Activated naive CD8-positive, alpha-beta T cell treated with anti-CD3 and anti-CD28 coated beads for 36 hours (primary cell): ENCODE data around the gene C13orf46. TPM values are rescaled to one million over a fixed set of nuclear protein-coding genes. Genes with fewer than 3 reads are reported as not detected.

Source experiments
- DNase-seq: peaks from one replicate; pipeline ENCODE4 v3.0.0; 2021
- H3K27ac Mint-ChIP-seq: one replicate; pipeline ENCODE4 v1.8.0; 2022; ENCODE audit warnings: mild to moderate bottlenecking, moderate library complexity, mixed read lengths
- H3K27me3 Mint-ChIP-seq: one replicate; pipeline ENCODE4 v1.8.0; 2022; ENCODE audit warnings: mild to moderate bottlenecking, mixed read lengths
- H3K36me3 Mint-ChIP-seq: one replicate; pipeline ENCODE4 v1.8.0; 2021; ENCODE audit warnings: mild to moderate bottlenecking, mixed read lengths
- H3K4me1 Mint-ChIP-seq: one replicate; pipeline ENCODE4 v1.8.0; 2021; ENCODE audit warnings: mixed read lengths
- H3K4me3 Mint-ChIP-seq: one replicate; pipeline ENCODE4 v1.8.0; 2022; ENCODE audit warnings: mild to moderate bottlenecking, moderate library complexity, mixed read lengths
- H3K9me3 Mint-ChIP-seq: one replicate; pipeline ENCODE4 v1.8.0; 2022; ENCODE audit warnings: mixed read lengths
- total RNA-seq, 2 experiments: library from RNA; stranded (reverse); gene quantifications; one replicate each; pipeline ENCODE4 v1.2.3, GENCODE V29; 2021

The C13orf46 gene
- total RNA-seq, 2 experiments from 2014 or later, result 0.96 to 0.99 TPM

- Mint-ChIP-seq H3K36me3 (peaks cover 6% of the 10 kb centered on the region), H3K9me3 (no peaks in the 10 kb centered on the region), H3K4me3 (no peak overlapping the region), H3K27ac (no peak overlapping the region), H3K4me1 (no peaks in the 10 kb centered on the region), H3K27me3 (no peaks in the 10 kb centered on the region)
- DNase-seq, result no peak
Measured at GRCh38 chr13:113972451-113973217, 1.2 kb downstream of the C13orf46 start.

- no peaks in the 10 kb centered on the region for H3K27me3 Mint-ChIP-seq
- no peak overlapping the region for H3K27ac Mint-ChIP-seq
- no peak overlapping the region for H3K4me3 Mint-ChIP-seq
- H3K4me1 Mint-ChIP-seq, result no peaks in the 10 kb centered on the region
- peaks cover 3% of the 10 kb centered on the region for H3K36me3 Mint-ChIP-seq
- no peaks in the 10 kb centered on the region for H3K9me3 Mint-ChIP-seq
- DNase-seq, result no peak
Measured at GRCh38 chr13:113971471-113972231, 2.2 kb downstream of the C13orf46 start.

GRCh38 chr13:113970810-113971470 lies 2.9 kb downstream of the C13orf46 start:
- Mint-ChIP-seq H3K27ac (no peak overlapping the region), H3K36me3 (peaks cover 3% of the 10 kb centered on the region), H3K4me3 (no peak overlapping the region), H3K9me3 (no peaks in the 10 kb centered on the region), H3K4me1 (no peaks in the 10 kb centered on the region), H3K27me3 (no peaks in the 10 kb centered on the region)
- DNase-seq, result no peak

- H3K27me3 Mint-ChIP-seq, result no peaks in the 10 kb centered on the region
- no peaks in the 10 kb centered on the region for H3K36me3 Mint-ChIP-seq
- no peak for DNase-seq
- no peaks in the 10 kb centered on the region for H3K9me3 Mint-ChIP-seq
- H3K27ac Mint-ChIP-seq, result no peak overlapping the region
- H3K4me3 Mint-ChIP-seq, result no peak overlapping the region
- H3K4me1 Mint-ChIP-seq, result no peaks in the 10 kb centered on the region
Measured at GRCh38 chr13:113969973-113970611, 3.8 kb downstream of the C13orf46 start.

GRCh38 chr13:113969311-113969972 lies 4.4 kb downstream of the C13orf46 start:
- Mint-ChIP-seq H3K36me3 (no peaks in the 10 kb centered on the region), H3K27me3 (no peaks in the 10 kb centered on the region), H3K4me1 (no peaks in the 10 kb centered on the region), H3K4me3 (no peak overlapping the region), H3K9me3 (no peaks in the 10 kb centered on the region), H3K27ac (no peak overlapping the region)
- DNase-seq, result no peak

- no peak overlapping the region for H3K4me3 Mint-ChIP-seq
- no peaks in the 10 kb centered on the region for H3K4me1 Mint-ChIP-seq
- H3K9me3 Mint-ChIP-seq, result no peaks in the 10 kb centered on the region
- no peaks in the 10 kb centered on the region for H3K36me3 Mint-ChIP-seq
- H3K27ac Mint-ChIP-seq, result no peak overlapping the region
- H3K27me3 Mint-ChIP-seq, result no peaks in the 10 kb centered on the region
- no peak for DNase-seq
Measured at GRCh38 chr13:113968463-113969310, 5.2 kb downstream of the C13orf46 start.

- H3K9me3 Mint-ChIP-seq, result no peaks in the 10 kb centered on the region
- DNase-seq, result no peak
- H3K4me3 Mint-ChIP-seq, result no peak overlapping the region
- H3K27ac Mint-ChIP-seq, result no peak overlapping the region
- no peaks in the 10 kb centered on the region for H3K36me3 Mint-ChIP-seq
- no peaks in the 10 kb centered on the region for H3K27me3 Mint-ChIP-seq
- H3K4me1 Mint-ChIP-seq, result no peaks in the 10 kb centered on the region
Measured at GRCh38 chr13:113967729-113968462, 6.0 kb downstream of the C13orf46 start.

GRCh38 chr13:113967206-113967720 lies 6.6 kb downstream of the C13orf46 start:
- H3K27ac Mint-ChIP-seq, result no peak overlapping the region
- no peaks in the 10 kb centered on the region for H3K36me3 Mint-ChIP-seq
- DNase-seq, result no peak
- H3K4me1 Mint-ChIP-seq, result no peaks in the 10 kb centered on the region
- no peaks in the 10 kb centered on the region for H3K27me3 Mint-ChIP-seq
- H3K4me3 Mint-ChIP-seq, result no peak overlapping the region
- H3K9me3 Mint-ChIP-seq, result no peaks in the 10 kb centered on the region

GRCh38 chr13:113965968-113966884 lies 7.7 kb downstream of the C13orf46 start:
- no peaks in the 10 kb centered on the region for H3K9me3 Mint-ChIP-seq
- no peak overlapping the region for H3K27ac Mint-ChIP-seq
- no peak overlapping the region for H3K4me3 Mint-ChIP-seq
- H3K4me1 Mint-ChIP-seq, result no peaks in the 10 kb centered on the region
- DNase-seq, result no peak
- peaks cover 1% of the 10 kb centered on the region for H3K36me3 Mint-ChIP-seq
- H3K27me3 Mint-ChIP-seq, result no peaks in the 10 kb centered on the region

- no peaks in the 10 kb centered on the region for H3K4me1 Mint-ChIP-seq
- H3K27me3 Mint-ChIP-seq, result no peaks in the 10 kb centered on the region
- no peak overlapping the region for H3K27ac Mint-ChIP-seq
- peaks cover 2% of the 10 kb centered on the region for H3K9me3 Mint-ChIP-seq
- DNase-seq, result no peak
- peaks cover 3% of the 10 kb centered on the region for H3K36me3 Mint-ChIP-seq
- H3K4me3 Mint-ChIP-seq, result no peak overlapping the region
Measured at GRCh38 chr13:113965383-113965874, 8.4 kb downstream of the C13orf46 start.

GRCh38 chr13:113964251-113964995 lies 9.5 kb downstream of the C13orf46 start:
- Mint-ChIP-seq H3K4me1 (no peaks in the 10 kb centered on the region), H3K36me3 (peaks cover 9% of the 10 kb centered on the region), H3K4me3 (no peak overlapping the region), H3K27me3 (no peaks in the 10 kb centered on the region), H3K27ac (no peak overlapping the region), H3K9me3 (peaks cover 9% of the 10 kb centered on the region)
- DNase-seq, result no peak

GRCh38 chr13:113963376-113963775 lies 10.5 kb downstream of the C13orf46 start:
- Mint-ChIP-seq H3K4me3 (no peak overlapping the region), H3K27ac (no peak overlapping the region), H3K36me3 (peaks cover 16% of the 10 kb centered on the region), H3K27me3 (no peaks in the 10 kb centered on the region), H3K4me1 (no peaks in the 10 kb centered on the region), H3K9me3 (peaks cover 16% of the 10 kb centered on the region)
- DNase-seq, result no peak
